ENCODE measurements around the gene WDR45B.

The WDR45B gene

GRCh38 chr17:82686366-82687324 is 38.4 kb upstream of the WDR45B start:
- no peaks in the 10 kb centered on the region for H3K36me3 ChIP-seq (ENCODE audit: control insufficient read depth, low read length)
- no peak overlapping the region for H3K4me2 ChIP-seq (ENCODE audit: low read length)
- H4K20me1 ChIP-seq (ENCODE audit: control insufficient read depth, insufficient read depth, low read depth, low read length): no peaks in the 10 kb centered on the region
- no peaks in the 10 kb centered on the region for H3K79me2 ChIP-seq (ENCODE audit: control insufficient read depth, low read length)
- H3K9me2 ChIP-seq (replicated peaks; ENCODE audit: control insufficient read depth, low read length): no peaks in the 10 kb centered on the region
- no peak overlapping the region for H3K4me3 ChIP-seq (ENCODE audit: low read length)
- H3K27ac ChIP-seq (ENCODE audit: low read depth, low read length): no peak overlapping the region
- H3K9me3 ChIP-seq (ENCODE audit: control insufficient read depth, insufficient read depth, low read length): no peaks in the 10 kb centered on the region
- TF ChIP-seq, protein P1, sequence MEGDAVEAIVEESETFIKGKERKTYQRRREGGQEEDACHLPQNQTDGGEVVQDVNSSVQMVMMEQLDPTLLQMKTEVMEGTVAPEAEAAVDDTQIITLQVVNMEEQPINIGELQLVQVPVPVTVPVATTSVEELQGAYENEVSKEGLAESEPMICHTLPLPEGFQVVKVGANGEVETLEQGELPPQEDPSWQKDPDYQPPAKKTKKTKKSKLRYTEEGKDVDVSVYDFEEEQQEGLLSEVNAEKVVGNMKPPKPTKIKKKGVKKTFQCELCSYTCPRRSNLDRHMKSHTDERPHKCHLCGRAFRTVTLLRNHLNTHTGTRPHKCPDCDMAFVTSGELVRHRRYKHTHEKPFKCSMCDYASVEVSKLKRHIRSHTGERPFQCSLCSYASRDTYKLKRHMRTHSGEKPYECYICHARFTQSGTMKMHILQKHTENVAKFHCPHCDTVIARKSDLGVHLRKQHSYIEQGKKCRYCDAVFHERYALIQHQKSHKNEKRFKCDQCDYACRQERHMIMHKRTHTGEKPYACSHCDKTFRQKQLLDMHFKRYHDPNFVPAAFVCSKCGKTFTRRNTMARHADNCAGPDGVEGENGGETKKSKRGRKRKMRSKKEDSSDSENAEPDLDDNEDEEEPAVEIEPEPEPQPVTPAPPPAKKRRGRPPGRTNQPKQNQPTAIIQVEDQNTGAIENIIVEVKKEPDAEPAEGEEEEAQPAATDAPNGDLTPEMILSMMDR (IDR thresholded peaks at IDR 0.05; ENCODE audit: low read depth, low read length, poor library complexity, severe bottlenecking): no peak
- no peak for TF ChIP-seq EZH2phosphoT487 (IDR thresholded peaks at IDR 0.05; ENCODE audit: borderline replicate concordance, low read length)
- no peaks in the 10 kb centered on the region for H3K27me3 ChIP-seq (ENCODE audit: control insufficient read depth, low read length)
- no peaks in the 10 kb centered on the region for H3K4me1 ChIP-seq (ENCODE audit: control insufficient read depth, low read length)
- no peaks in the 10 kb centered on the region for H3F3A ChIP-seq (ENCODE audit: control insufficient read depth, insufficient read depth)

- H3K4me2 ChIP-seq (ENCODE audit: low read length): no peak overlapping the region
- TF ChIP-seq EZH2phosphoT487 (IDR thresholded peaks at IDR 0.05; ENCODE audit: borderline replicate concordance, low read length): no peak
- TF ChIP-seq, protein P1 (IDR thresholded peaks at IDR 0.05; ENCODE audit: low read depth, low read length, poor library complexity, severe bottlenecking): no peak
- no peaks in the 10 kb centered on the region for H4K20me1 ChIP-seq (ENCODE audit: control insufficient read depth, insufficient read depth, low read depth, low read length)
- H3K27ac ChIP-seq (ENCODE audit: low read depth, low read length): no peak overlapping the region
- no peaks in the 10 kb centered on the region for H3K36me3 ChIP-seq (ENCODE audit: control insufficient read depth, low read length)
- H3K9me3 ChIP-seq (ENCODE audit: control insufficient read depth, insufficient read depth, low read length): no peaks in the 10 kb centered on the region; the same call in 1 of the 2 replicates
- H3F3A ChIP-seq (ENCODE audit: control insufficient read depth, insufficient read depth): no peaks in the 10 kb centered on the region
- no peaks in the 10 kb centered on the region for H3K27me3 ChIP-seq (ENCODE audit: control insufficient read depth, low read length)
- no peaks in the 10 kb centered on the region for H3K9me2 ChIP-seq (replicated peaks; ENCODE audit: control insufficient read depth, low read length)
- no peaks in the 10 kb centered on the region for H3K4me1 ChIP-seq (ENCODE audit: control insufficient read depth, low read length)
- no peaks in the 10 kb centered on the region for H3K79me2 ChIP-seq (ENCODE audit: control insufficient read depth, low read length)
- H3K4me3 ChIP-seq (ENCODE audit: low read length): no peak overlapping the region
Measured at GRCh38 chr17:82685291-82685690, 37.0 kb upstream of the WDR45B start.

DNA sequence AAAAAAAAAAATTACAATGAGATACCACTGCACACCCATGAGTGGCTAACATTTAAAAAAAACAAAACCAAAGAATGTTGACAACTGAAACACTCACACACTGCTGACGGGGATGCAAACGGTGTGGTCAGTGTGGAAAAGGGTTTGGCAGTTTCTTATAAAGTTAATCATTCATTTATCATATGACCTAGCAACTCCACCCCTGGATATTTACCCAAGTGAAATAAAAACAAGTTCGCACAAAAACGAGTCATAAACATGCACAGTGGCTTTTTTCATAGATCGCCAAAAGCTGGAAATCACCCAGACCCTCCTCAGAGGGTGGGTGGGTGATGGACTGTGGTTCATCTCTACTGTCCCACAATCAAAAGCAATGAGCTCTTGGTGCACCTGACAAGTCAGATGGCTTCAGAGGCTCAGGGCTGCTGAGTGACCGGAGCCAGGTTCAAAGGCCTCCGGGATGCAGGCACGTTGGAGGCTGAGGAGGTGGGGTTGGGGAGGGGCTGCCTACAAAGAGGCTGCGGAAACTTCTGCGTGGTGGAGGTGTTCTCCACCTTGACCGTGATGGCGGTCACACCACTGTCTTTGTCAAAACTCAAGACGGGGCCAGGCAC is 36.1 kb upstream of the WDR45B start:
- TF ChIP-seq, protein P1 (IDR thresholded peaks at IDR 0.05; ENCODE audit: low read depth, low read length, poor library complexity, severe bottlenecking): no peak
- TF ChIP-seq EZH2phosphoT487 (IDR thresholded peaks at IDR 0.05; ENCODE audit: borderline replicate concordance, low read length): no peak
- Histone ChIP-seq H3K27me3 (ENCODE audit: control insufficient read depth, low read length) (no peaks in the 10 kb centered on the region), H3K4me3 (ENCODE audit: low read length) (no peak overlapping the region), H3K36me3 (ENCODE audit: control insufficient read depth, low read length) (no peaks in the 10 kb centered on the region), H3K4me1 (ENCODE audit: control insufficient read depth, low read length) (no peaks in the 10 kb centered on the region), H3K79me2 (ENCODE audit: control insufficient read depth, low read length) (no peaks in the 10 kb centered on the region), H3K4me2 (ENCODE audit: low read length) (no peak overlapping the region), H3K9me3 (ENCODE audit: control insufficient read depth, insufficient read depth, low read length) (no peaks in the 10 kb centered on the region; the same call in 1 of the 2 replicates), H3F3A (ENCODE audit: control insufficient read depth, insufficient read depth) (no peaks in the 10 kb centered on the region), H4K20me1 (ENCODE audit: control insufficient read depth, insufficient read depth, low read depth, low read length) (no peaks in the 10 kb centered on the region), H3K9me2 (replicated peaks; ENCODE audit: control insufficient read depth, low read length) (no peaks in the 10 kb centered on the region), H3K27ac (ENCODE audit: low read depth, low read length) (no peak overlapping the region)

All from DOHH2 (cell line).